SK-N-MC (cell line): ENCODE measurements around the gene CORO1C.

Experiments
- DNase-seq: peaks from one replicate; pipeline ENCODE4 v3.0.0-alpha.2; 2011; ENCODE audit warnings: low read depth, low spot score
- H3K27ac ChIP-seq: fragments of 200-600 bp; sonication (generic); 2 replicates; pipeline ENCODE4 v1.5.1; 2016; ENCODE audit warnings: mixed run types
- H3K36me3 ChIP-seq: fragments of 200-600 bp; sonication (generic); 2 replicates; pipeline ENCODE4 v1.6.1; 2017; ENCODE audit warnings: antibody characterized with exemption, low read length, mixed read lengths; ENCODE audit not compliant: insufficient read depth
- H3K4me3 ChIP-seq: fragments of 200-600 bp; sonication (generic); 2 replicates; pipeline ENCODE4 v1.5.1; 2016
- H3K9ac ChIP-seq: fragments of 200-600 bp; sonication (generic); 2 replicates; pipeline ENCODE4 v1.8.0; 2017; ENCODE audit warnings: mixed run types, mixed read lengths; ENCODE audit not compliant: insufficient read length
- H3K9me3 ChIP-seq: fragments of 200-600 bp; sonication (generic); 2 replicates; pipeline ENCODE4 v1.6.1; 2017; ENCODE audit warnings: low read depth, mild to moderate bottlenecking, antibody characterized with exemption, low read length, moderate library complexity, mixed read lengths
- EZH2 ChIP-seq: fragments of 200-600 bp; sonication (generic); IDR thresholded peaks from one replicate; pipeline ENCODE4 v1.6.1; 2017; ENCODE audit warnings: antibody characterized with exemption
- FOXP2 ChIP-seq: optimal IDR thresholded peaks from 2 replicates; pipeline ENCODE3; 2011; ENCODE audit warnings: mild to moderate bottlenecking, moderate library complexity; ENCODE audit not compliant: insufficient read depth; ENCODE audit errors: extremely low read length, control extremely low read depth
- POLR2AphosphoS5 ChIP-seq: IDR thresholded peaks from 2 replicates; pipeline ENCODE4 v1.6.1; 2012; ENCODE audit warnings: mild to moderate bottlenecking, low read depth, low read length, borderline replicate concordance

CORO1C gene

GRCh38 chr12:108605690-108606406, 125.5 kb downstream of the CORO1C start:
- H3K9me3 ChIP-seq = no peaks in the 10 kb centered on the region

GRCh38 chr12:108605000-108605689, 126.2 kb downstream of the CORO1C start:
- no peaks in the 10 kb centered on the region for H3K9me3 ChIP-seq
- no peak overlapping the region for H3K9ac ChIP-seq
- no peaks in the 10 kb centered on the region for H3K36me3 ChIP-seq
- no peak for TF ChIP-seq EZH2
- no peak for TF ChIP-seq FOXP2
- no peak for TF ChIP-seq POLR2AphosphoS5
- H3K4me3 ChIP-seq = no peak overlapping the region
- no peak for DNase-seq
- H3K27ac ChIP-seq = no peak overlapping the region

More at GRCh38 chr12:108605690-108606406, 125.5 kb downstream of the CORO1C start:
- Histone ChIP-seq H3K9ac (no peak overlapping the region), H3K36me3 (no peaks in the 10 kb centered on the region), H3K27ac (no peak overlapping the region), H3K4me3 (no peak overlapping the region)
- no peak for DNase-seq
- TF ChIP-seq EZH2 = no peak
- TF ChIP-seq FOXP2 = no peak
- no peak for TF ChIP-seq POLR2AphosphoS5

GRCh38 chr12:108604208-108604941, 126.9 kb downstream of the CORO1C start:
- TF ChIP-seq POLR2AphosphoS5 = no peak
- TF ChIP-seq FOXP2 = no peak
- TF ChIP-seq EZH2 = no peak
- Histone ChIP-seq H3K36me3 (no peaks in the 10 kb centered on the region), H3K9me3 (no peaks in the 10 kb centered on the region), H3K27ac (no peak overlapping the region), H3K9ac (no peak overlapping the region), H3K4me3 (no peak overlapping the region)
- DNase-seq = no peak

GRCh38 chr12:108603743-108604142, 127.6 kb downstream of the CORO1C start:
- no peaks in the 10 kb centered on the region for H3K9me3 ChIP-seq
- no peak overlapping the region for H3K9ac ChIP-seq
- no peak for TF ChIP-seq EZH2
- TF ChIP-seq POLR2AphosphoS5 = no peak
- TF ChIP-seq FOXP2 = no peak
- DNase-seq = no peak
- H3K36me3 ChIP-seq = no peaks in the 10 kb centered on the region
- H3K27ac ChIP-seq = no peak overlapping the region
- no peak overlapping the region for H3K4me3 ChIP-seq

GRCh38 chr12:108602976-108603704, 128.2 kb downstream of the CORO1C start:
- Histone ChIP-seq H3K27ac (no peak overlapping the region), H3K9me3 (no peaks in the 10 kb centered on the region), H3K4me3 (no peak overlapping the region), H3K9ac (no peak overlapping the region), H3K36me3 (no peaks in the 10 kb centered on the region)
- DNase-seq = no peak
- TF ChIP-seq EZH2 (no peak), FOXP2 (no peak), POLR2AphosphoS5 (no peak)

GRCh38 chr12:108602209-108602705, 129.1 kb downstream of the CORO1C start:
- H3K9me3 ChIP-seq = no peaks in the 10 kb centered on the region
- TF ChIP-seq POLR2AphosphoS5 (no peak), FOXP2 (no peak), EZH2 (no peak)
- DNase-seq = no peak
- no peak overlapping the region for H3K27ac ChIP-seq
- H3K9ac ChIP-seq = no peak overlapping the region
- no peak overlapping the region for H3K4me3 ChIP-seq
- no peaks in the 10 kb centered on the region for H3K36me3 ChIP-seq

- no peak for DNase-seq
- Histone ChIP-seq H3K4me3 (no peak overlapping the region), H3K9ac (no peak overlapping the region), H3K36me3 (no peaks in the 10 kb centered on the region), H3K27ac (no peak overlapping the region), H3K9me3 (no peaks in the 10 kb centered on the region)
- no peak for TF ChIP-seq POLR2AphosphoS5
Observed at GRCh38 chr12:108600702-108601007, 130.7 kb downstream of the CORO1C start.

- DNase-seq = no peak
- H3K27ac ChIP-seq = no peak overlapping the region
- TF ChIP-seq POLR2AphosphoS5 (no peak), EZH2 (no peak), FOXP2 (no peak)
- H3K36me3 ChIP-seq = no peaks in the 10 kb centered on the region
- H3K4me3 ChIP-seq = no peak overlapping the region
- H3K9me3 ChIP-seq = no peaks in the 10 kb centered on the region
- H3K9ac ChIP-seq = no peak overlapping the region
Observed at GRCh38 chr12:108599948-108600701, 131.2 kb downstream of the CORO1C start.
